ENCODE data around the gene NRN1L.
"Not testable (repeated sequence)": the region's sequence is repeated elsewhere in the genome, so short reads cannot be mapped to it uniquely, and the experiment has no call there.

Gene NRN1L

GRCh38 chr16:67861877-67862276 lies 22.8 kb upstream of the NRN1L start:
- no peak for DNase-seq

GRCh38 chr16:67862623-67863583 lies 21.8 kb upstream of the NRN1L start:
- no peak for DNase-seq

GRCh38 chr16:67864044-67864443 lies 20.6 kb upstream of the NRN1L start:
- DNase-seq = not testable (repeated sequence)

- DNase-seq = no peak
Observed at GRCh38 chr16:67864594-67864993, 20.1 kb upstream of the NRN1L start.

- no peak for DNase-seq
Observed at GRCh38 chr16:67865318-67865717, 19.4 kb upstream of the NRN1L start.

GRCh38 chr16:67868290-67868689 lies 16.4 kb upstream of the NRN1L start:
- no peak for DNase-seq

- no peak for DNase-seq
Observed at GRCh38 chr16:67869653-67870052, 15.0 kb upstream of the NRN1L start.

- no peak for DNase-seq
Observed at GRCh38 chr16:67871256-67871655, 13.4 kb upstream of the NRN1L start.

- DNase-seq = no peak
Observed at GRCh38 chr16:67872131-67872630, 12.5 kb upstream of the NRN1L start.

GRCh38 chr16:67872631-67873434 lies 11.9 kb upstream of the NRN1L start, which contains the start of gene EDC4:
EDC4 (plus strand) TSS chr16:67873052; CDS start chr16:67873262, 210 bp downstream.
- DNase-seq = no peak

GRCh38 chr16:67873435-67874370 lies 11.0 kb upstream of the NRN1L start:
- DNase-seq = no peak

- no peak for DNase-seq
Observed at GRCh38 chr16:67874372-67874771, 10.3 kb upstream of the NRN1L start.

- DNase-seq = no peak
Observed at GRCh38 chr16:67877064-67877463, 7.6 kb upstream of the NRN1L start.

- no peak for DNase-seq
Observed at GRCh38 chr16:67878232-67878631, 6.5 kb upstream of the NRN1L start.

- no peak for DNase-seq
Observed at GRCh38 chr16:67878846-67879245, 5.8 kb upstream of the NRN1L start.

- no peak for DNase-seq
Observed at GRCh38 chr16:67879462-67879861, 5.2 kb upstream of the NRN1L start.

- DNase-seq = no peak
Observed at GRCh38 chr16:67879936-67880335, 4.7 kb upstream of the NRN1L start.

GRCh38 chr16:67880584-67880983 lies 4.1 kb upstream of the NRN1L start:
- no peak for DNase-seq

- DNase-seq = no peak
Observed at GRCh38 chr16:67881621-67882161, 3.0 kb upstream of the NRN1L start.

GRCh38 chr16:67882374-67883145 lies 2.1 kb upstream of the NRN1L start:
- DNase-seq = no peak

- no peak for DNase-seq
Observed at GRCh38 chr16:67883146-67883871, 1.4 kb upstream of the NRN1L start.

Data from DMS79 treated with DMSO at 0.1 percent for 48 hours (cell line).